Tibial nerve (tissue), 4 donors: Measurements from ENCODE around the gene PTCD1. TPM values are rescaled to one million over a fixed set of nuclear protein-coding genes. Genes with fewer than 3 reads are reported as not detected.

Source experiments
- DNase-seq, 2 donors: peaks; one replicate each; pipeline ENCODE4 v3.0.0-alpha.2; 2019; ENCODE audit warnings: low spot score in 2 of 2
- H3K27ac ChIP-seq, 4 donors: fragments of 200-600 bp; sonication (generic) in 3 of 4; one replicate each; pipeline ENCODE4 v1.5.1; 2017 to 2019; ENCODE audit warnings: mild to moderate bottlenecking in 1 of 4
- H3K27me3 ChIP-seq, 2 donors: fragments of 200-600 bp; sonication (generic) in 1 of 2; one replicate each; pipeline versions ENCODE4 v1.5.1 to v1.6.0; 2017 to 2019
- H3K36me3 ChIP-seq, 3 donors: fragments of 200-600 bp; sonication (generic); one replicate each; pipeline ENCODE4 v1.5.1; 2018 to 2019
- H3K4me1 ChIP-seq, 4 donors: fragments of 200-600 bp; sonication (generic) in 3 of 4; one replicate each; pipeline ENCODE4 v1.5.1; 2017 to 2019
- H3K4me3 ChIP-seq, 4 donors: fragments of 200-600 bp; sonication (generic) in 3 of 4; one replicate each; pipeline ENCODE4 v1.5.1; 2017 to 2019; ENCODE audit warnings: mild to moderate bottlenecking in 1 of 4, moderate library complexity in 1 of 4
- H3K9me3 ChIP-seq, 4 donors: fragments of 200-600 bp; sonication (generic) in 3 of 4; one replicate each; pipeline ENCODE4 v1.5.1; 2017 to 2019
- EP300 ChIP-seq, 2 donors: sonication (generic); formaldehyde crosslinking; IDR thresholded peaks; one replicate each; pipeline ENCODE4 v1.6.1; 2017; ENCODE audit warnings: antibody characterized with exemption in 2 of 2, mild to moderate bottlenecking in 1 of 2
- POLR2A ChIP-seq, 2 donors: fragments of 450-650 bp; IDR thresholded peaks; one replicate each; pipeline ENCODE4 v1.6.1; 2017; ENCODE audit warnings: antibody characterized with exemption in 2 of 2, mild to moderate bottlenecking in 2 of 2, moderate library complexity in 2 of 2
- WGBS, 2 donors: methylation state at CpG; one replicate each; pipeline ENCODE4 v1.1.5; 2018; 5-methylcytosine and 5-hydroxymethylcytosine counted together
- total RNA-seq, 4 donors: library from RNA; depleted of rRNA; stranded (reverse); fragments of >200 nt; gene quantifications; one replicate each; pipeline ENCODE4 v1.1.0, GENCODE V29; 2016
- TF ChIP-seq, protein P1 (sequence below), 5 experiments: fragments of 200-600 bp in 3 of 5; fragments of 450-650 bp in 2 of 5; sonication (generic) in 3 of 5; IDR thresholded peaks; one replicate each; pipeline ENCODE4 v1.5.1; 2016 to 2019; ENCODE audit warnings: antibody characterized with exemption in 5 of 5, mild to moderate bottlenecking in 3 of 5, moderate library complexity in 2 of 5

PTCD1 gene
- total RNA-seq, 4 donors from 2014 or later: 6.9 to 10.8 (median 9.5) TPM

DNA sequence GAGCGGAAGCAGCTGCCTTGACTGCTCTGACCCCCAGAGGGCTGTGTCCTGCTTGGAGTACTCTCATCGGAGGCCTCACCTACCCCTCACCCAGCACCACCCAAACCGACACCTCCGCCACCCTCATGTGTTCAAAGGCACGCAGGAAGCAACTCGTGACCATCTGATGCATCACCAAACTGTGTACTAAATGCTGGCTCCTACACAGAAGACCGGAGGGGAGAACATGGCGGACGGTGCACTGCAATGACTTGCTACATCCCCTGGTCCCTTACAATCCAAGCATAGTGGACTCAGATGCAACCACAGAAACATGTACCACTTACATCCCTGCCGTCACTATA lies 33.6 kb downstream of the PTCD1 start:
- Histone ChIP-seq H3K4me3 (no peak overlapping the region), H3K27ac (peak overlapping the region in 1 of 4 donors; percentile 48), H3K4me1 (peaks cover 0 to 60% (median 33%) of the 10 kb centered on the region in 4 donors), H3K36me3 (peaks cover 0 to 51% (median 3%) of the 10 kb centered on the region in 3 donors), H3K9me3 (no peaks in the 10 kb centered on the region), H3K27me3 (no peaks in the 10 kb centered on the region)
- 87 to 90% methylated on average over 10 of the region's 10 CpGs for WGBS, 2 donors
- TF ChIP-seq EP300 (IDR thresholded peaks at IDR 0.05): no peak
- DNase-seq: no peak

DNA sequence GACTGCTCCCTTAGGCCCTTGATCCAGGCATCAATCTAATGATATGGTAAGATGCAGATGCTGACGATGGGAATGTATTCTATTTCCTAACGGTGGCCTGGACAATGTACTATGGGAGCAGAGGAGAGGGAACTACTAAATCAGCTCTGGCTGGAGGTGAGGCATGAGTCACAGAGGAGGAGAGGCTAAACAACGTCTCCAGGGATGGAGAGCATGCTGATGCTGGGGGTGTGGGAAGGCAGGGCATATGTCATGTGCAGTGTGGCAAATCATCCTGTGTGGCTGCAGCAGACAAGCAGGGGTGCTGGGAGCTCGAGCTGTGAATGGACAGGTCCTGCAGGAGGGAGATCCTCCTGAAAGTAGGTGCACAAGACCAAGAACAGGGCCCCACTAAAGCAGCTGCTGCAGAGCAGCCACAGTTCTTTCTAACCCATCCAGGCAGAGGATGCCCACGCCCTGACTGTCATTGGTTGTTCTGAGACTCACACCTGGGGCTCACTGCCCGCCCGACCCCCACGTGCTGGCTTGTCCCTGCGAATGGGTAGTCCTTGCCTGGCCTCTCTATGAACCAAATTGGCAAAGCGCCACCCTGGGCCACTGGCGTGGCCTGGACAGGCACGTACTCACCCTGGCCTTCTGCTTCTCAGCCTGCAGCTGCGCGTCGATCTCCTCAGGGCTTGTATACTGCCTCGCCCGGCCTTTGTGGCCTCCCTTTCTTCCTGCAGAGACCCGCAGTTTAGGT lies 34.2 kb downstream of the PTCD1 start:
- no peaks in the 10 kb centered on the region for H3K27me3 ChIP-seq
- H3K4me3 ChIP-seq: no peak overlapping the region
- DNase-seq: no peak
- 75 to 77% methylated on average over 17 to 18 of the region's 18 CpGs for WGBS, 2 donors
- H3K4me1 ChIP-seq: peaks cover 0 to 59% (median 29%) of the 10 kb centered on the region in 4 donors
- no peak for TF ChIP-seq POLR2A (IDR thresholded peaks at IDR 0.05)
- peaks cover 0 to 56% (median 3%) of the 10 kb centered on the region in 3 donors for H3K36me3 ChIP-seq
- H3K9me3 ChIP-seq: no peaks in the 10 kb centered on the region
- peak overlapping the region in 2 of 4 donors; percentile 16 to 48 for H3K27ac ChIP-seq

DNA sequence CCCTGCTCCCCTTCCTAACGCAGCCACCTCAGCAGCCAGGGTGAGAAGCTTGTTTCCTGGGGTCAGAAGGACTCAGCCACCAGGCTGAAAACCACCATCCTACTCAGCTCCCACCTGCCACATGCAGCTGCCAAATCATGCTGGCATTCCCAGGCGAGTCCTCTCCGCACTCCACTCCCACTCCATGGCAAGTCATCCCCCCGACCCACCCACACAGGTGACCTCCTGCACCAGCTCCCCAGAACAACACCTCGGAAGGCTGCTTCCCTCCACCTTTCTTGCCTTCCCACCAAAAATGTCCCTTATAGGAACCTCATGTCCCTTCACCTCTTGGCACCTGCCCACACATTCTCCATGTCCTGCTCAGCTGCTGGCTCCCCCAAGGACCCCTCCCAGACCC lies 34.8 kb downstream of the PTCD1 start:
- Histone ChIP-seq H3K36me3 (peaks cover 0 to 63% (median 3%) of the 10 kb centered on the region in 3 donors), H3K9me3 (no peaks in the 10 kb centered on the region), H3K27me3 (no peaks in the 10 kb centered on the region), H3K4me1 (peaks cover 0 to 64% (median 29%) of the 10 kb centered on the region in 4 donors), H3K27ac (peak overlapping the region in 2 of 4 donors; percentile 16 to 48), H3K4me3 (no peak overlapping the region)
- DNase-seq: no peak
- 71 to 85% methylated on average over 5 of the region's 5 CpGs for WGBS, 2 donors
- TF ChIP-seq EP300 (IDR thresholded peaks at IDR 0.05) (no peak), POLR2A (IDR thresholded peaks at IDR 0.05) (no peak)
- TF ChIP-seq, protein P1, sequence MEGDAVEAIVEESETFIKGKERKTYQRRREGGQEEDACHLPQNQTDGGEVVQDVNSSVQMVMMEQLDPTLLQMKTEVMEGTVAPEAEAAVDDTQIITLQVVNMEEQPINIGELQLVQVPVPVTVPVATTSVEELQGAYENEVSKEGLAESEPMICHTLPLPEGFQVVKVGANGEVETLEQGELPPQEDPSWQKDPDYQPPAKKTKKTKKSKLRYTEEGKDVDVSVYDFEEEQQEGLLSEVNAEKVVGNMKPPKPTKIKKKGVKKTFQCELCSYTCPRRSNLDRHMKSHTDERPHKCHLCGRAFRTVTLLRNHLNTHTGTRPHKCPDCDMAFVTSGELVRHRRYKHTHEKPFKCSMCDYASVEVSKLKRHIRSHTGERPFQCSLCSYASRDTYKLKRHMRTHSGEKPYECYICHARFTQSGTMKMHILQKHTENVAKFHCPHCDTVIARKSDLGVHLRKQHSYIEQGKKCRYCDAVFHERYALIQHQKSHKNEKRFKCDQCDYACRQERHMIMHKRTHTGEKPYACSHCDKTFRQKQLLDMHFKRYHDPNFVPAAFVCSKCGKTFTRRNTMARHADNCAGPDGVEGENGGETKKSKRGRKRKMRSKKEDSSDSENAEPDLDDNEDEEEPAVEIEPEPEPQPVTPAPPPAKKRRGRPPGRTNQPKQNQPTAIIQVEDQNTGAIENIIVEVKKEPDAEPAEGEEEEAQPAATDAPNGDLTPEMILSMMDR (IDR thresholded peaks at IDR 0.05): no peak

DNA sequence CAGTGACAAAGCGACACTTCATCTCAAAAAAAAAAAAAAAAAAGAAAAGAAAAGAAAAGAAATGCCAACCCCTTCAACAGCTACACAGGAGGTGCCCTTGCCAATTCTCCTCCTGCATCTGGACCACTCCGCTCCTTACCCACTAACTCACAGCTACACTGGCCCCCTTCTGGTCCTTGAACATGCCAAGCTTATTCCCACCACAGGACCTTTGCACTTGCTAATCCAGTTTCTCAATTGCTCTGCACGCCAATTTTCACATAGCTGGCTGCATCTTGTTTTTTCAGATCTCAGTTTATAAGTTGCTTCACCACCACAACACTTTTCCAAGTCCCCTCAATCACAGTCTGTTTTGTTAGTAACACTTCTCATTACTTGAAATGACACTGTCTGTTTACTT lies 35.7 kb downstream of the PTCD1 start:
- Histone ChIP-seq H3K4me1 (peaks cover 0 to 71% (median 29%) of the 10 kb centered on the region in 4 donors), H3K27ac (no peak overlapping the region), H3K36me3 (peaks cover 0 to 72% (median 3%) of the 10 kb centered on the region in 3 donors), H3K27me3 (no peaks in the 10 kb centered on the region), H3K4me3 (no peak overlapping the region), H3K9me3 (no peaks in the 10 kb centered on the region)
- DNase-seq: no peak
- TF ChIP-seq POLR2A (IDR thresholded peaks at IDR 0.05): no peak
- TF ChIP-seq, protein P1 (IDR thresholded peaks at IDR 0.05): no peak
- no peak for TF ChIP-seq EP300 (IDR thresholded peaks at IDR 0.05)
- 95 to 96% methylated on average over 3 of the region's 3 CpGs for WGBS, 2 donors

DNA sequence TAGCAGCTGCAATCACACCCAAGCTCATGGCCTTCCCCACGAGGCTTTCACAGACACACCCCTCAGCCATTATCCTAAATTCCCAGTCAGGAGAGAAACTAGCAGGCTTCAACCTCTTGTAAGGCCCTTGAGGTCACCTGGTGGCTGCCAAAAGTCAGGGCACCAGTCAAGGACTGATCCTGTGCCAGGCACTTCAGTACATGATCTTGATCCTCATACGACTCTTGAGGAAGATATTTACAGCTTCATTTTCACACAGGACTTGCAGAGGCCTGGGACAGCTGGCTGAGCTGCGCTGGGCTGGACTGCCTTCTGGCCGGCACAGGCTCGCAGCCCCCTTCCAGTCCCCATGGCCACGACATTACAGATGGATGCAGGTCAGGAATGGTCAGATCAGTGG lies 39.0 kb downstream of the PTCD1 start:
- Histone ChIP-seq H3K27me3 (no peaks in the 10 kb centered on the region), H3K36me3 (peaks cover 0 to 99% (median 9%) of the 10 kb centered on the region in 3 donors), H3K27ac (peak overlapping the region in 1 of 4 donors; percentile 88), H3K4me3 (no peak overlapping the region), H3K4me1 (peaks cover 0 to 72% (median 11%) of the 10 kb centered on the region in 4 donors), H3K9me3 (no peaks in the 10 kb centered on the region)
- TF ChIP-seq POLR2A (IDR thresholded peaks at IDR 0.05): no peak
- no peak for TF ChIP-seq EP300 (IDR thresholded peaks at IDR 0.05)
- TF ChIP-seq, protein P1 (IDR thresholded peaks at IDR 0.05): no peak
- WGBS, 2 donors: 60 to 69% methylated on average over 6 of the region's 6 CpGs
- no peak for DNase-seq

DNA sequence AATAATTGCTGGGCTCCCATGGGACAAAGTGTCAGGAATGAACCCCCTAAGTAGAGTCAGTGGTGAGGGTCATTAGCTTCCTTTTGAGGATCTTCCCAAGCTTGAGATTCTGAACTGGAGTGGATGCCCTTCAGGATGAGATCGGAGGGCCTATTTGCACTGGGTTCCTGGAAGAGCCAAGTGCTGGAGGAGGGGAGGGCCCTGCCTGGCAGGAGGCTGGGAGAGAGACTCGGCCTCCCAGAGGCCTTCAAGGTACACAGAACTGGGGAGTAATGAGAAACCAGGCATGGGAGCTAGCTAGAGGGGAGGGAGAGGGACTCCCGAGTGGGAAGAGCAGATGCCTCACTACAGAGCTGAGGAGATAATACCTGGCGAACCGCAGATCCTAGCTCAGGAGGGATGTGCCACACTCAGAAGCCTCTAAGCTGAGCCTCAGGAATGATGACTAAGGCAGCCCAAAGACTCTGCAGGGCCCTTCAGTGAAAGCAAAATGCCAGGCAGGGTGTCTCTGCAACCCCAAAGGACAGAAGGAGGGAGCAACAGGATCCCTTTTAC lies 39.6 kb downstream of the PTCD1 start:
- H3K36me3 ChIP-seq: peaks cover 0 to 99% (median 9%) of the 10 kb centered on the region in 3 donors
- TF ChIP-seq POLR2A (IDR thresholded peaks at IDR 0.05): no peak
- TF ChIP-seq, protein P1 (IDR thresholded peaks at IDR 0.05): no peak
- no peak for TF ChIP-seq EP300 (IDR thresholded peaks at IDR 0.05)
- WGBS, 2 donors: 72% methylated on average over 5 of the region's 5 CpGs

More for the DNA sequence above, 39.6 kb downstream of the PTCD1 start:
- no peak for DNase-seq
- Histone ChIP-seq H3K27ac (peak overlapping the region in 2 of 4 donors; percentile 28 to 88), H3K27me3 (no peaks in the 10 kb centered on the region), H3K4me1 (peaks cover 0 to 72% (median 9%) of the 10 kb centered on the region in 4 donors), H3K4me3 (no peak overlapping the region), H3K9me3 (no peaks in the 10 kb centered on the region)
